PC-3 (cell line): ENCODE results near the gene FOXL2NB. TPM values are rescaled to one million over a fixed set of nuclear protein-coding genes. Genes with fewer than 3 reads are reported as not detected.

Source experiments
- ATAC-seq: fragments of 200-7000 bp; cut with Tn5 transposase; 2 replicates; pipeline ENCODE4 v1.9.1; 2020; ENCODE audit warnings: mild to moderate bottlenecking, moderate library complexity
- BruUV-seq: library from RNA; stranded (reverse); fragments of 400-500 nt; replicated peaks from 2 replicates; lab custom pipeline; 2021; lab: Mats Ljungman, UMichigan
- CTCF ChIA-PET: fragments of 300-600 bp; sonication (Branson Sonifier 250); formaldehyde crosslinking; loops from one replicate; lab custom pipeline; 2022; ENCODE audit warnings: antibody characterized with exemption; lab: Charles Lee
- POLR2A ChIA-PET: fragments of 300-600 bp; sonication (Branson Sonifier 250); formaldehyde crosslinking; loops from one replicate; lab custom pipeline; 2022; ENCODE audit warnings: antibody characterized with exemption; ENCODE audit not compliant: unreplicated experiment; lab: Charles Lee
- DNase-seq: peaks from one replicate; pipeline ENCODE4 v3.0.0-alpha.2; 2015
- H2AFZ ChIP-seq: fragments of 300-600 bp; sonication (generic); 2 replicates; pipeline ENCODE4 v1.6.0; 2016; ENCODE audit warnings: antibody characterized with exemption, low read length
- H3F3A ChIP-seq: fragments of 300-600 bp; sonication (generic); one replicate; pipeline ENCODE4 v1.6.0; 2017; ENCODE audit warnings: antibody characterized with exemption, low read length, control low read depth, mild to moderate bottlenecking; ENCODE audit not compliant: unreplicated experiment
- H3K27ac ChIP-seq: fragments of 300-600 bp; sonication (generic); 2 replicates; pipeline ENCODE4 v1.5.1; 2016; ENCODE audit warnings: mild to moderate bottlenecking, low read length
- H3K27me3 ChIP-seq: fragments of 300-600 bp; sonication (generic); 2 replicates; pipeline ENCODE4 v1.6.1; 2016; ENCODE audit warnings: low read length, mixed read lengths
- H3K36me3 ChIP-seq: fragments of 300-600 bp; sonication (generic); 2 replicates; pipeline ENCODE4 v1.6.1; 2016; ENCODE audit warnings: low read depth, mixed run types, low read length, mixed read lengths
- H3K4me1 ChIP-seq: fragments of 300-600 bp; sonication (generic); 2 replicates; pipeline ENCODE4 v1.5.1; 2016; ENCODE audit warnings: low read length; ENCODE audit not compliant: insufficient read depth
- H3K4me2 ChIP-seq: fragments of 300-600 bp; sonication (generic); 2 replicates; pipeline ENCODE4 v1.6.0; 2016; ENCODE audit warnings: low read length
- H3K4me3 ChIP-seq: fragments of 300-600 bp; sonication (generic); 2 replicates; pipeline ENCODE4 v1.5.1; 2016; ENCODE audit warnings: mild to moderate bottlenecking, low read length, mixed read lengths
- H3K79me2 ChIP-seq: fragments of 300-600 bp; sonication (generic); 2 replicates; pipeline ENCODE4 v1.6.1; 2017; ENCODE audit warnings: low read length, mixed read lengths
- H3K9ac ChIP-seq: fragments of 300-600 bp; sonication (generic); 2 replicates; pipeline ENCODE4 v1.6.0; 2016; ENCODE audit warnings: mild to moderate bottlenecking, low read length
- H3K9me2 ChIP-seq: fragments of 300-600 bp; sonication (generic); replicated peaks from 2 replicates; pipeline ENCODE4 v1.6.1; 2016; ENCODE audit warnings: mixed run types, low read length, mixed read lengths
- H3K9me3 ChIP-seq: fragments of 300-600 bp; sonication (generic); 2 replicates; pipeline ENCODE4 v1.6.1; 2016; ENCODE audit warnings: low read length, mixed read lengths
- H4K20me1 ChIP-seq: fragments of 300-600 bp; sonication (generic); 2 replicates; pipeline ENCODE4 v1.6.1; 2016; ENCODE audit warnings: low read length, mixed read lengths
- EZH2 ChIP-seq: fragments of 300-600 bp; sonication (generic); IDR thresholded peaks from one replicate; pipeline ENCODE4 v1.6.1; 2017; ENCODE audit warnings: antibody characterized with exemption, mild to moderate bottlenecking, low read length; ENCODE audit not compliant: unreplicated experiment
- EZH2phosphoT487 ChIP-seq: fragments of 300-600 bp; sonication (generic); IDR thresholded peaks from 2 replicates; pipeline ENCODE4 v1.6.1; 2018; ENCODE audit warnings: mild to moderate bottlenecking, antibody characterized with exemption, low read length, borderline replicate concordance
- intact Hi-C: fragments of 100-400 bp; cut with micrococcal nuclease; formaldehyde crosslinking; loops from 2 replicates; pipeline ENCODE4 v1.9.0; 2023
- total RNA-seq: library from RNA; depleted of rRNA; stranded (reverse); fragments of >200 nt; gene quantifications from 2 replicates; pipeline ENCODE4 v1.2.3, GENCODE V29; 2014
- TF ChIP-seq, protein P1 (sequence below): fragments of 300-600 bp; sonication (generic); conservative IDR thresholded peaks from 2 replicates; pipeline ENCODE4 v1.5.1; 2017; ENCODE audit warnings: antibody characterized with exemption, low read depth, mild to moderate bottlenecking, low read length

Gene FOXL2NB
- total RNA-seq, 1 experiment from 2014 or later, result not detected

DNA sequence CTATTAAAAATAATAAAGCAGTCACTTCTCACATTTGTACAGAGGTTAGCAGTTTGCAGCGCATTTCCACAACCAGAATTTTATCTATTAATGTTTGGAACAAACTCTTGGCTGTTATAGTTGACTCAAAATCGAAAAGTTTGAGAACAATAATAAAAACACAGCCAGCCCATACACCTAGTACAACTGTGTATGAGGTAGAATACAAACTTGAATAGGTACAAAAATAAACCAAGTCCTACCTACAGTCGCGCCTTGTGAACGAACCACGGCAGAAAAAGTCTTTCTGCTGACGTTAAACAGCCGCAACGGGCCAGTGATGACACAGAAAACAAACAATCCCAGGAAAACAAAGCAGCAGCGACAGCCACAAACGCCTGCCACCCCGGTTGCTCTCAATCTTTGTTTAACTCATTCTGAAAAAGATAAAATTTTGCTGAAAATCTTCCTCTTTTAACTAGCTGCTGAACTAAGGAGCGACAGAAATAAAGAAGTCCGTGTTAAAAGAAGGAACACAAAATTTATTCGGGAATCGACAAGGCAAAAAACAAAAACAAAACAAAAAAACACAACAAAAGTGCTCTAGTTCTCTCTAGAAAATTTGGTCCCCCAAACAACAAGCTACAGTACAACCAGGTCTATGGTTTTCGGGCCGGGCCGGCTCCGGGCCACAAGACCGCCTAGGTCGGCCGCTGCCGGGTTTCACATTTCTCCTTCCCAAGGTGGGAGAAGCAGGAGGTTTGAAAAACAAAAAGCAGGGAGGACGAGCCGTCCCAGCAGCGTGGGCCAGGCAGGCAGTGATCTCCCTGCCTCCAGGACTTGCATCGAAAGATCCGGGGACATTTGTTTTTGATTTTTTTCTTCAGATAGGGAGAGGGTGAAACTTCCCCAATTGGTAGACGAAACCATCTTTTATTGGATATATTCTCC, 3.0 kb upstream of the FOXL2NB start:
- H3F3A ChIP-seq, result no peaks in the 10 kb centered on the region
- no peaks in the 10 kb centered on the region for H3K9me3 ChIP-seq
- no peak overlapping the region for H3K4me3 ChIP-seq
- no peak overlapping the region for H3K9ac ChIP-seq
- POLR2A ChIA-PET, result no interaction called here
- H3K27ac ChIP-seq, result no peak overlapping the region
- CTCF ChIA-PET, result no interaction called here
- no peaks in the 10 kb centered on the region for H3K79me2 ChIP-seq
- H3K36me3 ChIP-seq, result no peaks in the 10 kb centered on the region
- no peaks in the 10 kb centered on the region for H3K27me3 ChIP-seq
- H3K4me2 ChIP-seq, result peak overlapping the region; percentile 26; the same call in 1 of the 2 replicates
- no TSS peak for BruUV-seq
- H2AFZ ChIP-seq, result peak overlapping the region; percentile 45; the same call in 1 of the 2 replicates
- TF ChIP-seq, protein P1, sequence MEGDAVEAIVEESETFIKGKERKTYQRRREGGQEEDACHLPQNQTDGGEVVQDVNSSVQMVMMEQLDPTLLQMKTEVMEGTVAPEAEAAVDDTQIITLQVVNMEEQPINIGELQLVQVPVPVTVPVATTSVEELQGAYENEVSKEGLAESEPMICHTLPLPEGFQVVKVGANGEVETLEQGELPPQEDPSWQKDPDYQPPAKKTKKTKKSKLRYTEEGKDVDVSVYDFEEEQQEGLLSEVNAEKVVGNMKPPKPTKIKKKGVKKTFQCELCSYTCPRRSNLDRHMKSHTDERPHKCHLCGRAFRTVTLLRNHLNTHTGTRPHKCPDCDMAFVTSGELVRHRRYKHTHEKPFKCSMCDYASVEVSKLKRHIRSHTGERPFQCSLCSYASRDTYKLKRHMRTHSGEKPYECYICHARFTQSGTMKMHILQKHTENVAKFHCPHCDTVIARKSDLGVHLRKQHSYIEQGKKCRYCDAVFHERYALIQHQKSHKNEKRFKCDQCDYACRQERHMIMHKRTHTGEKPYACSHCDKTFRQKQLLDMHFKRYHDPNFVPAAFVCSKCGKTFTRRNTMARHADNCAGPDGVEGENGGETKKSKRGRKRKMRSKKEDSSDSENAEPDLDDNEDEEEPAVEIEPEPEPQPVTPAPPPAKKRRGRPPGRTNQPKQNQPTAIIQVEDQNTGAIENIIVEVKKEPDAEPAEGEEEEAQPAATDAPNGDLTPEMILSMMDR, result no peak
- TF ChIP-seq EZH2 (no peak), EZH2phosphoT487 (no peak)
- DNase-seq (peak; percentile 31), ATAC-seq (no peak)
- H3K9me2 ChIP-seq, result no peaks in the 10 kb centered on the region
- no peaks in the 10 kb centered on the region for H3K4me1 ChIP-seq
- intact Hi-C loops, result loop anchor here (10.0 kb wide), 1 partner anchor 271 kb away; no protein-coding TSS in a partner anchor
- no peaks in the 10 kb centered on the region for H4K20me1 ChIP-seq

DNA sequence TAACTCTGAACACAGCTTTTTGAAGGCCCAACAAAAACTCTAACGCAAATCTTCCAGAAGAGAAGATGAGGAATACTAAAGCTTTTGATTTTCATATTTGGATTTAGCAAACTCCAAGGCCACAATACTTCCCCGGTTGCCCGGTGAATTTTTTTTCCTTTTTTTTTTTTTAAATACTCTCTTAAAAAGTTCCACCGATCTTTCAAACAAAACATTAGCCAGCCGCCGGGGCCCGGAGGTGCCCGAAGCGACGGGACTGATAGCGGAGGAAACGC, 2.4 kb upstream of the FOXL2NB start:
- Histone ChIP-seq H3K4me3 (no peak overlapping the region), H3F3A (no peaks in the 10 kb centered on the region), H3K27me3 (no peaks in the 10 kb centered on the region), H3K9me3 (no peaks in the 10 kb centered on the region), H3K4me2 (no peak overlapping the region), H3K36me3 (no peaks in the 10 kb centered on the region), H2AFZ (no peak overlapping the region), H3K9ac (no peak overlapping the region), H3K9me2 (no peaks in the 10 kb centered on the region), H3K79me2 (no peaks in the 10 kb centered on the region), H4K20me1 (no peaks in the 10 kb centered on the region), H3K27ac (no peak overlapping the region), H3K4me1 (no peaks in the 10 kb centered on the region)
- BruUV-seq, result no TSS peak
- CTCF ChIA-PET, result no interaction called here
- DNase-seq (no peak), ATAC-seq (no peak)
- intact Hi-C loops, result loop anchor here (10.0 kb wide), 1 partner anchor 270 kb away; no protein-coding TSS in a partner anchor
- POLR2A ChIA-PET, result no interaction called here
- TF ChIP-seq EZH2, result no peak
- TF ChIP-seq EZH2phosphoT487, result no peak
- TF ChIP-seq, protein P1, result no peak
